Measurements from ENCODE around the gene FAM149B1. TPM values are rescaled to one million over a fixed set of nuclear protein-coding genes. Genes with fewer than 3 reads are reported as not detected.

The FAM149B1 gene
- total RNA-seq, 1 donor from 2014 or later = 11.4 TPM

- no peaks in the 10 kb centered on the region for H3K36me3 ChIP-seq (ENCODE audit: control insufficient read depth, insufficient read depth, low read length)
- H3K27me3 ChIP-seq (ENCODE audit: control insufficient read depth, insufficient read depth, low read length) = no peaks in the 10 kb centered on the region
- DNase-seq (ENCODE audit: low read depth) = no peak
- H3K4me3 ChIP-seq (ENCODE audit: low read depth, low read length) = no peak overlapping the region
- no peak for TF ChIP-seq CTCF (IDR thresholded peaks at IDR 0.05; ENCODE audit: insufficient read depth, low read length, poor library complexity, severe bottlenecking)
Observed at GRCh38 chr10:73234695-73235094, 66.8 kb downstream of the FAM149B1 start.

- no peak for DNase-seq (ENCODE audit: low read depth)
- no peak for TF ChIP-seq CTCF (IDR thresholded peaks at IDR 0.05; ENCODE audit: insufficient read depth, low read length, poor library complexity, severe bottlenecking)
- H3K4me3 ChIP-seq (ENCODE audit: low read depth, low read length) = no peak overlapping the region
- H3K36me3 ChIP-seq (ENCODE audit: control insufficient read depth, insufficient read depth, low read length) = no peaks in the 10 kb centered on the region
- no peaks in the 10 kb centered on the region for H3K27me3 ChIP-seq (ENCODE audit: control insufficient read depth, insufficient read depth, low read length)
Observed at GRCh38 chr10:73238990-73239566, 71.2 kb downstream of the FAM149B1 start.

- no peak overlapping the region for H3K4me3 ChIP-seq (ENCODE audit: low read depth, low read length)
- no peak for DNase-seq (ENCODE audit: low read depth)
- H3K27me3 ChIP-seq (ENCODE audit: control insufficient read depth, insufficient read depth, low read length) = no peaks in the 10 kb centered on the region
- H3K36me3 ChIP-seq (ENCODE audit: control insufficient read depth, insufficient read depth, low read length) = no peaks in the 10 kb centered on the region
- TF ChIP-seq CTCF (IDR thresholded peaks at IDR 0.05; ENCODE audit: insufficient read depth, low read length, poor library complexity, severe bottlenecking) = no peak
Observed at GRCh38 chr10:73239908-73240307, 72.0 kb downstream of the FAM149B1 start.

GRCh38 chr10:73244866-73245477 is 77.1 kb downstream of the FAM149B1 start:
- Histone ChIP-seq H3K27me3 (ENCODE audit: control insufficient read depth, insufficient read depth, low read length) (no peaks in the 10 kb centered on the region), H3K36me3 (ENCODE audit: control insufficient read depth, insufficient read depth, low read length) (no peaks in the 10 kb centered on the region), H3K4me3 (ENCODE audit: low read depth, low read length) (peak overlapping the region; percentile 2)
- TF ChIP-seq CTCF (IDR thresholded peaks at IDR 0.05; ENCODE audit: insufficient read depth, low read length, poor library complexity, severe bottlenecking) = no peak
- no peak for DNase-seq (ENCODE audit: low read depth)

- H3K36me3 ChIP-seq (ENCODE audit: control insufficient read depth, insufficient read depth, low read length) = no peaks in the 10 kb centered on the region
- H3K27me3 ChIP-seq (ENCODE audit: control insufficient read depth, insufficient read depth, low read length) = no peaks in the 10 kb centered on the region
- TF ChIP-seq CTCF (IDR thresholded peaks at IDR 0.05; ENCODE audit: insufficient read depth, low read length, poor library complexity, severe bottlenecking) = no peak
- peak overlapping the region; percentile 94 for H3K4me3 ChIP-seq (ENCODE audit: low read depth, low read length)
- no peak for DNase-seq (ENCODE audit: low read depth)
Observed at GRCh38 chr10:73246322-73246645, 78.4 kb downstream of the FAM149B1 start.

All from kidney epithelial cell (primary cell).